H1 (cell line): ENCODE measurements around the gene HDHD5. TPM values are rescaled to one million over a fixed set of nuclear protein-coding genes. Genes with fewer than 3 reads are reported as not detected.
A peak's percentile ranks its signal among the peaks of the same experiment; 100 is the strongest.

ENCODE experiments used
- CTCF ChIA-PET: fragments of 300-600 bp; sonication (Branson Sonifier 250); formaldehyde crosslinking; loops from one replicate; lab custom pipeline; 2021; ENCODE audit not compliant: partially characterized antibody; lab: Charles Lee
- POLR2A ChIA-PET: fragments of 300-600 bp; sonication (Branson Sonifier 250); formaldehyde crosslinking; loops from one replicate; lab custom pipeline; 2021; ENCODE audit warnings: inconsistent platforms; ENCODE audit not compliant: partially characterized antibody; lab: Charles Lee
- DNase-seq, 2 experiments: peaks; one replicate each; pipeline versions ENCODE4 v3.0.0 to v3.0.0-alpha.2; 2010 to 2022; ENCODE audit warnings: low spot score in 2 of 2, low read depth in 1 of 2, mixed read lengths in 1 of 2
- FAIRE-seq: peaks from 2 replicates; lab custom pipeline; 2011; peaks lifted over from hg19 to GRCh38; lab: Jason Lieb, UNC
- H2AFZ ChIP-seq: 2 replicates; pipeline ENCODE4 v1.8.1; 2012; ENCODE audit warnings: low read length, inconsistent platforms
- H2AK5ac ChIP-seq: 2 replicates; pipeline ENCODE4 v1.6.1; 2013; ENCODE audit warnings: low read depth, low read length
- H2BK120ac ChIP-seq: replicated peaks from 2 replicates; pipeline ENCODE3; 2013; ENCODE audit warnings: low read depth, low read length, inconsistent platforms
- H2BK12ac ChIP-seq: 2 replicates; pipeline ENCODE4 v1.6.1; 2013; ENCODE audit warnings: low read depth, low read length
- H2BK15ac ChIP-seq: 2 replicates; pipeline ENCODE4 v1.6.1; 2013; ENCODE audit warnings: low read length
- H2BK20ac ChIP-seq: 2 replicates; pipeline ENCODE4 v1.6.1; 2013; ENCODE audit warnings: low read length
- H2BK5ac ChIP-seq: 2 replicates; pipeline ENCODE4 v1.6.1; 2013; ENCODE audit warnings: low read depth, low read length
- H3K14ac ChIP-seq: 2 replicates; pipeline ENCODE4 v1.6.1; 2013; ENCODE audit warnings: inconsistent platforms; ENCODE audit not compliant: insufficient read length
- H3K18ac ChIP-seq: 2 replicates; pipeline ENCODE4 v1.6.1; 2013; ENCODE audit warnings: low read length; ENCODE audit errors: extremely low read depth
- H3K23ac ChIP-seq: 2 replicates; pipeline ENCODE4 v1.6.1; 2013; ENCODE audit warnings: inconsistent platforms; ENCODE audit not compliant: insufficient read length
- H3K23me2 ChIP-seq: 2 replicates; pipeline ENCODE4 v1.6.1; 2013; ENCODE audit warnings: low read depth, low read length
- H3K27ac ChIP-seq: 2 replicates; pipeline ENCODE4 v1.6.1; 2011; ENCODE audit warnings: low read depth, low read length, inconsistent platforms
- H3K27me3 ChIP-seq, 4 experiments: replicated peaks in 1 of 4; 1 replicate in 1 of 4; 2 replicates in 3 of 4; pipeline versions ENCODE4 v1.6.1 to v1.8.1; 2011 to 2013; ENCODE audit warnings: low read length in 3 of 4, mild to moderate bottlenecking in 3 of 4, inconsistent platforms in 2 of 4, mixed read lengths in 2 of 4, moderate library complexity in 1 of 4; ENCODE audit not compliant: control insufficient read depth in 3 of 4, insufficient read depth in 3 of 4; ENCODE audit errors: extremely low read depth in 1 of 4
- H3K36me3 ChIP-seq, 4 experiments: 2 replicates each; pipeline versions ENCODE4 v1.6.1 to v1.8.1; 2011 to 2013; ENCODE audit warnings: mild to moderate bottlenecking in 4 of 4, low read length in 3 of 4, moderate library complexity in 2 of 4, control low read depth in 1 of 4, inconsistent platforms in 1 of 4; ENCODE audit not compliant: insufficient read depth in 4 of 4, control insufficient read depth in 2 of 4
- H3K4ac ChIP-seq: replicated peaks from 2 replicates; pipeline ENCODE3; 2013; ENCODE audit warnings: low read length, low read depth, mixed read lengths, inconsistent platforms; ENCODE audit not compliant: insufficient read length
- H3K4me1 ChIP-seq, 4 experiments: replicated peaks in 1 of 4; 1 replicate in 1 of 4; 2 replicates in 3 of 4; pipeline versions ENCODE4 v1.6.1 to v1.8.1; 2011 to 2013; ENCODE audit warnings: low read length in 3 of 4, inconsistent platforms in 2 of 4, mixed read lengths in 1 of 4; ENCODE audit not compliant: insufficient read depth in 4 of 4, control insufficient read depth in 3 of 4
- H3K4me2 ChIP-seq, 2 experiments: 2 replicates each; pipeline versions ENCODE4 v1.6.1 to v1.8.1; 2011 to 2013; ENCODE audit warnings: low read depth in 2 of 2, low read length in 2 of 2, control low read depth in 1 of 2, inconsistent platforms in 1 of 2, mild to moderate bottlenecking in 1 of 2; ENCODE audit not compliant: insufficient read depth in 1 of 2
- H3K4me3 ChIP-seq, 4 experiments: fragments of 200-600, 300-600 bp in 1 of 4; sonication (generic), shearing (Covaris generic), sonication (Bioruptor Twin) in 1 of 4; 2 replicates each; pipeline versions ENCODE4 v1.5.1 to v1.8.1; 2011 to 2016; ENCODE audit warnings: low read length in 4 of 4, low read depth in 3 of 4, control low read depth in 2 of 4, inconsistent platforms in 2 of 4, mild to moderate bottlenecking in 2 of 4, mixed read lengths in 1 of 4, moderate library complexity in 1 of 4; ENCODE audit not compliant: insufficient read depth in 2 of 4; ENCODE audit errors: extremely low read depth in 1 of 4
- H3K56ac ChIP-seq: replicated peaks from 2 replicates; pipeline ENCODE3; 2013; ENCODE audit warnings: low read depth, mild to moderate bottlenecking, mixed read lengths, low read length, inconsistent platforms; ENCODE audit not compliant: insufficient read length
- H3K79me1 ChIP-seq: 2 replicates; pipeline ENCODE4 v1.6.1; 2013; ENCODE audit warnings: low read depth, low read length, control low read depth
- H3K79me2 ChIP-seq, 2 experiments: 2 replicates each; pipeline versions ENCODE4 v1.6.1 to v1.8.1; 2012 to 2013; ENCODE audit warnings: low read length in 2 of 2, mild to moderate bottlenecking in 2 of 2, inconsistent platforms in 1 of 2; ENCODE audit not compliant: insufficient read depth in 2 of 2, control insufficient read depth in 1 of 2
- H3K9ac ChIP-seq, 4 experiments: replicated peaks in 1 of 4; 1 replicate in 1 of 4; 2 replicates in 3 of 4; pipeline versions ENCODE4 v1.6.1 to v1.8.1; 2011 to 2013; ENCODE audit warnings: low read depth in 3 of 4, low read length in 3 of 4, control low read depth in 2 of 4, mild to moderate bottlenecking in 2 of 4, moderate library complexity in 2 of 4, inconsistent platforms in 1 of 4; ENCODE audit errors: extremely low read depth in 1 of 4
- H3K9me3 ChIP-seq, 2 experiments: 2 replicates each; pipeline versions ENCODE4 v1.6.1 to v1.8.1; 2012 to 2013; ENCODE audit warnings: mild to moderate bottlenecking in 2 of 2, moderate library complexity in 2 of 2, control low read depth in 1 of 2, inconsistent platforms in 1 of 2, low read depth in 1 of 2, low read length in 1 of 2, mixed read lengths in 1 of 2; ENCODE audit not compliant: insufficient read depth in 2 of 2
- H4K20me1 ChIP-seq, 2 experiments: replicated peaks in 1 of 2; 2 replicates each; pipeline versions ENCODE3 to v1.8.1; 2011 to 2013; ENCODE audit warnings: inconsistent platforms in 2 of 2, low read length in 2 of 2, mild to moderate bottlenecking in 1 of 2; ENCODE audit not compliant: insufficient read depth in 2 of 2, control insufficient read depth in 1 of 2
- H4K5ac ChIP-seq: 2 replicates; pipeline ENCODE4 v1.6.1; 2013; ENCODE audit warnings: low read length, low read depth, mixed read lengths, inconsistent platforms; ENCODE audit not compliant: insufficient read length
- H4K8ac ChIP-seq: 2 replicates; pipeline ENCODE4 v1.8.0; 2013; ENCODE audit warnings: mild to moderate bottlenecking, moderate library complexity, low read length, inconsistent platforms; ENCODE audit not compliant: insufficient read depth; ENCODE audit errors: extremely low read depth
- H4K91ac ChIP-seq: replicated peaks from 2 replicates; pipeline ENCODE3; 2013; ENCODE audit warnings: low read length, mixed read lengths, inconsistent platforms; ENCODE audit not compliant: insufficient read length
- BRCA1 ChIP-seq: IDR thresholded peaks from 2 replicates; pipeline ENCODE4 v1.6.1; 2012; ENCODE audit warnings: low read depth, low read length, improper control_type of control experiment
- CBX8 ChIP-seq: fragments of 300-800, 300-1000 bp; sonication (generic); IDR thresholded peaks from 2 replicates; pipeline ENCODE4 v1.7.1; 2016; ENCODE audit warnings: low read depth, low read length, borderline replicate concordance
- CHD1 ChIP-seq: IDR thresholded peaks from 2 replicates; pipeline ENCODE4 v1.6.1; 2012; ENCODE audit warnings: low read depth, low read length, improper control_type of control experiment
- CHD2 ChIP-seq: IDR thresholded peaks from 2 replicates; pipeline ENCODE4 v1.6.1; 2012; ENCODE audit warnings: low read length, improper control_type of control experiment
- EP300 ChIP-seq, 2 experiments: IDR thresholded peaks; 1 replicate in 1 of 2; 2 replicates in 1 of 2; pipeline ENCODE4 v1.6.1; 2011 to 2012; ENCODE audit warnings: low read depth in 2 of 2, low read length in 2 of 2, mild to moderate bottlenecking in 2 of 2, borderline replicate concordance in 1 of 2, inconsistent platforms in 1 of 2, moderate library complexity in 1 of 2
- HDAC6 ChIP-seq: IDR thresholded peaks from one replicate; pipeline ENCODE4 v1.7.1; 2012; ENCODE audit warnings: low read depth, mild to moderate bottlenecking, inconsistent platforms, low read length, moderate library complexity
- NANOG ChIP-seq: IDR thresholded peaks from 2 replicates; pipeline ENCODE4 v1.6.1; 2011; ENCODE audit warnings: low read length, low read depth, mild to moderate bottlenecking, inconsistent platforms; ENCODE audit not compliant: insufficient read depth, poor library complexity, severe bottlenecking
- SIN3A ChIP-seq, 2 experiments: IDR thresholded peaks in 1 of 2; conservative IDR thresholded peaks in 1 of 2; 2 replicates each; pipeline ENCODE4 v1.6.1; 2011 to 2012; ENCODE audit warnings: low read length in 2 of 2, improper control_type of control experiment in 1 of 2, low read depth in 1 of 2, mild to moderate bottlenecking in 1 of 2
- SIX5 ChIP-seq: IDR thresholded peaks from 2 replicates; pipeline ENCODE4 v1.6.1; 2011; ENCODE audit warnings: mild to moderate bottlenecking, low read depth, low read length
- SP4 ChIP-seq: IDR thresholded peaks from 2 replicates; pipeline ENCODE4 v1.6.1; 2012; ENCODE audit warnings: low read length, inconsistent platforms
- ZNF274 ChIP-seq: IDR thresholded peaks from 2 replicates; pipeline ENCODE4 v1.7.0; 2012; ENCODE audit warnings: low read length, borderline replicate concordance; ENCODE audit errors: extremely low read depth
- WGBS, 2 experiments: shearing (Covaris generic) in 1 of 2; methylation state at CpG; one replicate each; pipeline versions ENCODE4 v1.1.6 to v1.1.7; 2013 to 2015; ENCODE audit warnings: low lambda C conversion rate in 2 of 2, mixed read lengths in 2 of 2, inconsistent platforms in 1 of 2, low coverage in 1 of 2, missing lambda C conversion rate in 1 of 2; ENCODE audit not compliant: insufficient replicate concordance in 2 of 2, insufficient coverage in 1 of 2, insufficient read length in 1 of 2; ENCODE audit errors: extremely low coverage in 1 of 2, missing lambda C conversion rate in 1 of 2; 5-methylcytosine and 5-hydroxymethylcytosine counted together
- polyA plus RNA-seq, 7 experiments: library from polyadenylated mRNA; depleted of rRNA in 3 of 7; stranded (reverse) in 5 of 7; unstranded in 2 of 7; fragments of >200 nt in 5 of 7; fragments of 200-250 nt in 2 of 7; gene quantifications; 1 replicate in 5 of 7; 2 replicates in 1 of 7; 4 replicates in 1 of 7; pipeline versions ENCODE4 v1.2.1 to v1.2.3, GENCODE V29; 2011 to 2013; ENCODE audit warnings: missing spikeins in 2 of 7, mixed read lengths in 2 of 7
- total RNA-seq: library from RNA; stranded (reverse); fragmentation: NEBNext Ultra II Directional; extraction: Animal tissue kit (Norgen Biotek cat#: 25700); gene quantifications from 2 replicates; pipeline ENCODE4 v1.2.1, GENCODE V29; 2021

HDHD5 gene
- total and polyA plus RNA-seq, 2 of the 8 experiments (the other 6 are each of a cell fraction or from before 2014, with no cell fraction given): 68.3 to 123 TPM

DNA sequence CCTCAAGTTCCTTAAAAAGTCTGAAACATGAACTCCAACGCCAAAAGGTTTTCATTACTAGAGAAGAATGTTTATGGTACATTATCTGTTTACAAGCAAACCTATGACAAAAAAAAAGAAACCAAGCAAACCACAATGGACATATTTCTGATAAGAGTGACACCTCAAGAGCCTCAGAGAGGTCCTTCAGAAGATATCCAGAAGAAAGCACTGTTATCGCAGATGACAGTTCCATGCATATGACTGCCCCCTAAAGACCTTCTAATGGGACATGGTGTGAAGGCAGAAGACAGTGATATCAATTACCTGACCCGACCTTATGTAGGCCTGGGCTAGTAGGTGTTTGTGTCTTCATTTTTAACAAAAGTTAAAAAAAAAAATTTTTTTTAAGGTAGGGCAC is 3.1 kb downstream of the HDHD5 start:
- no peak for DNase-seq
- peaks cover 20 to 65% of the 10 kb centered on the region in 2 experiments for H3K79me2 ChIP-seq
- peak overlapping the region in 1 of 2 experiments; percentile 29; a peak in 1 of 4 replicates for H3K4me2 ChIP-seq
- POLR2A ChIA-PET: no interaction called here
- H3K23me2 ChIP-seq: peaks cover 10% of the 10 kb centered on the region; the same call in 1 of the 2 replicates
- H2AFZ ChIP-seq: no peak overlapping the region
- TF ChIP-seq NANOG (no peak), CHD2 (no peak), BRCA1 (no peak), CBX8 (no peak), SIN3A (conservative IDR thresholded peaks at IDR 0.05 in 1 of 2, IDR thresholded peaks at IDR 0.05 in 1 of 2; ENCODE audit: low read depth in 1 of 2, low read length in 2 of 2) (no peak), EP300 (IDR thresholded peaks at IDR 0.05; ENCODE audit: borderline replicate concordance in 1 of 2, low read depth in 2 of 2, low read length in 2 of 2) (no peak), HDAC6 (no peak), SIX5 (no peak), SP4 (no peak), ZNF274 (no peak), CHD1 (no peak)
- TF ChIP-seq, all 59 proteins: peak for 0
- Histone ChIP-seq H3K27me3 (0 out of 7 replicates have a peak, but pooled peaks cover 0 to 4% (median 0%) of the 10 kb centered on the region in 4 experiments), H3K14ac (no peak overlapping the region), H3K4me1 (peaks cover 3 to 8% (median 5%) of the 10 kb centered on the region in 4 experiments; a peak in 6 of 7 replicates), H3K27ac (no peak overlapping the region), H3K9ac (no peak overlapping the region), H4K8ac (no peak overlapping the region), H3K79me1 (peaks cover 14% of the 10 kb centered on the region), H3K36me3 (no peaks in the 10 kb centered on the region), H2BK20ac (no peak overlapping the region), H3K4me3 (no peak overlapping the region), H4K5ac (no peak overlapping the region), H3K18ac (no peak overlapping the region), H2BK5ac (no peak overlapping the region), H2BK15ac (no peak overlapping the region), H4K20me1 (peaks cover 2 to 9% of the 10 kb centered on the region in 2 experiments), H3K4ac (no peak overlapping the region), H3K23ac (no peak overlapping the region), H4K91ac (no peak overlapping the region), H3K9me3 (no peaks in the 10 kb centered on the region), H2BK120ac (no peak overlapping the region), H2AK5ac (no peak overlapping the region), H2BK12ac (no peak overlapping the region), H3K56ac (no peak overlapping the region)
- CTCF ChIA-PET: interaction anchor here (1.2 to 2.4 kb wide), 3 partner anchors 13 to 36 kb away, joined by 3 to 12 read pairs (median 4); no protein-coding TSS in a partner anchor
- WGBS, 2 experiments: 93% methylated on average over 3 of the region's 3 CpGs; no CpG with 5 or more reads in 1 of the 2 experiments
- no peak for FAIRE-seq
